HG03342 (cell line): ENCODE measurements around the gene ENPP4.
A peak's percentile ranks its signal among the peaks of the same experiment; 100 is the strongest.
"Not testable (repeated sequence)": the region's sequence is repeated elsewhere in the genome, so short reads cannot be mapped to it uniquely, and the experiment has no call there.

Experiments used
- ATAC-seq: cut with Tn5 transposase; IDR thresholded peaks from one replicate; pipeline ENCODE4 v1.9.1; 2021; ENCODE audit warnings: mild to moderate bottlenecking, moderate library complexity; ENCODE audit not compliant: unreplicated experiment

The ENPP4 gene

GRCh38 chr6:46129291-46129628 is 529 bp upstream of the ENPP4 start:
- ATAC-seq: peak; percentile 8

GRCh38 chr6:46130666-46131065 is 877 bp downstream of the ENPP4 start:
- ATAC-seq: no peak

GRCh38 chr6:46131291-46131690 is 1.5 kb downstream of the ENPP4 start:
- ATAC-seq: not testable (repeated sequence)

GRCh38 chr6:46134216-46134615 is 4.4 kb downstream of the ENPP4 start:
- ATAC-seq: no peak

- ATAC-seq: no peak
These were observed 5.4 kb downstream of the ENPP4 start for GRCh38 chr6:46135176-46135575.

GRCh38 chr6:46136831-46137230 is 7.0 kb downstream of the ENPP4 start:
- ATAC-seq: no peak

- peak; percentile 49 for ATAC-seq
These were observed 7.6 kb downstream of the ENPP4 start for GRCh38 chr6:46137387-46137786.

- ATAC-seq: peak; percentile 84
These were observed 8.5 kb downstream of the ENPP4 start for GRCh38 chr6:46138281-46138680.

GRCh38 chr6:46144270-46144669 is 14.5 kb downstream of the ENPP4 start:
- no peak for ATAC-seq

GRCh38 chr6:46149066-46149465 is 19.3 kb downstream of the ENPP4 start:
- ATAC-seq: not testable (repeated sequence)

- no peak for ATAC-seq
These were observed 26.9 kb downstream of the ENPP4 start for GRCh38 chr6:46156701-46157100.

- no peak for ATAC-seq
These were observed 29.4 kb downstream of the ENPP4 start for GRCh38 chr6:46159229-46159628.

- ATAC-seq: no peak
These were observed 30.3 kb downstream of the ENPP4 start for GRCh38 chr6:46160102-46160501.

GRCh38 chr6:46170357-46171289 is 40.8 kb downstream of the ENPP4 start, which contains the start of gene ENPP5:
ENPP5 (minus strand) TSS chr6:46170980; CDS start chr6:46168262, 2,718 bp downstream.
- ATAC-seq: peak; percentile 91

- no peak for ATAC-seq
These were observed 42.4 kb downstream of the ENPP4 start for GRCh38 chr6:46172176-46172575.

GRCh38 chr6:46174904-46175303 is 45.1 kb downstream of the ENPP4 start:
- no peak for ATAC-seq

- peak; percentile 71 for ATAC-seq
These were observed 45.7 kb downstream of the ENPP4 start for GRCh38 chr6:46175446-46175845.

- no peak for ATAC-seq
These were observed 46.2 kb downstream of the ENPP4 start for GRCh38 chr6:46175976-46176375.

- ATAC-seq: no peak
These were observed 54.3 kb downstream of the ENPP4 start for GRCh38 chr6:46184114-46184513.

GRCh38 chr6:46186583-46186982 is 56.8 kb downstream of the ENPP4 start:
- no peak for ATAC-seq

- no peak for ATAC-seq
These were observed 59.9 kb downstream of the ENPP4 start for GRCh38 chr6:46189726-46190125.

- ATAC-seq: no peak
These were observed 61.1 kb downstream of the ENPP4 start for GRCh38 chr6:46190889-46191288.

GRCh38 chr6:46191961-46192360 is 62.2 kb downstream of the ENPP4 start:
- ATAC-seq: no peak
